Muscle of leg (tissue), 11 donors: ENCODE data around the gene EGFR. TPM values are rescaled to one million over a fixed set of nuclear protein-coding genes. Genes with fewer than 3 reads are reported as not detected.

Experiments
- DNase-seq: peaks from one replicate; pipeline ENCODE4 v3.0.0; 2013
- H3K27ac ChIP-seq: one replicate; pipeline ENCODE4 v1.5.1; 2013; ENCODE audit warnings: mild to moderate bottlenecking, low read length, control low read depth
- H3K27me3 ChIP-seq: one replicate; pipeline ENCODE4 v1.6.1; 2013; ENCODE audit warnings: low read length; ENCODE audit not compliant: control insufficient read depth, insufficient read depth
- H3K36me3 ChIP-seq: one replicate; pipeline ENCODE4 v1.6.1; 2013; ENCODE audit warnings: low read length; ENCODE audit not compliant: control insufficient read depth, insufficient read depth
- H3K4me1 ChIP-seq: one replicate; pipeline ENCODE4 v1.6.1; 2013; ENCODE audit warnings: low read length; ENCODE audit not compliant: control insufficient read depth, insufficient read depth
- H3K4me3 ChIP-seq: one replicate; pipeline ENCODE4 v1.5.1; 2013; ENCODE audit warnings: low read length, control low read depth
- H3K9me3 ChIP-seq: replicated peaks from 2 replicates; pipeline ENCODE4 v1.6.1; 2013; ENCODE audit warnings: low read depth, low read length; ENCODE audit not compliant: control insufficient read depth
- WGBS: methylation state at CpG from one replicate; pipeline ENCODE4 v1.1.5; 2013; ENCODE audit warnings: missing lambda C conversion rate; ENCODE audit not compliant: insufficient coverage; 5-methylcytosine and 5-hydroxymethylcytosine counted together
- polyA plus RNA-seq, 8 donors: library from polyadenylated mRNA; unstranded; fragments of 120-200 nt; gene quantifications; one replicate each; pipeline versions ENCODE4 v1.2.1 to v1.2.3, GENCODE V29; 2013; ENCODE audit warnings: inconsistent platforms in 1 of 8, low replicate concordance in 1 of 8; ENCODE audit not compliant: insufficient read length in 8 of 8, insufficient read depth in 1 of 8
- total RNA-seq: library from RNA; stranded (reverse); fragments of 120-200 nt; gene quantifications from one replicate; pipeline ENCODE4 v1.2.4, GENCODE V29; 2013

Gene EGFR
- total and polyA plus RNA-seq, 9 donors, result 18.6 to 42.8 (median 25.5) TPM

- Histone ChIP-seq H3K27ac (no peak overlapping the region), H3K27me3 (peaks cover 2% of the 10 kb centered on the region), H3K4me3 (no peak overlapping the region), H3K9me3 (no peaks in the 10 kb centered on the region), H3K4me1 (peaks cover 58% of the 10 kb centered on the region), H3K36me3 (peaks cover 2% of the 10 kb centered on the region)
- WGBS, result 95% methylated on average over 11 of the region's 14 CpGs
- no peak for DNase-seq
Measured at GRCh38 chr7:55067748-55068147, 48.9 kb downstream of the EGFR start.

GRCh38 chr7:55069271-55069792 lies 50.5 kb downstream of the EGFR start:
- no peaks in the 10 kb centered on the region for H3K9me3 ChIP-seq
- DNase-seq, result no peak
- peaks cover 2% of the 10 kb centered on the region for H3K27me3 ChIP-seq
- H3K27ac ChIP-seq, result no peak overlapping the region
- H3K4me1 ChIP-seq, result peaks cover 64% of the 10 kb centered on the region
- no peak overlapping the region for H3K4me3 ChIP-seq
- 51% methylated on average over 4 of the region's 5 CpGs for WGBS
- H3K36me3 ChIP-seq, result peaks cover 2% of the 10 kb centered on the region

- DNase-seq, result no peak
- 90% methylated on average over 2 of the region's 9 CpGs for WGBS
- Histone ChIP-seq H3K36me3 (peaks cover 2% of the 10 kb centered on the region), H3K4me3 (no peak overlapping the region), H3K9me3 (no peaks in the 10 kb centered on the region), H3K27me3 (peaks cover 2% of the 10 kb centered on the region), H3K27ac (peak overlapping the region; percentile 92), H3K4me1 (peaks cover 63% of the 10 kb centered on the region)
Measured at GRCh38 chr7:55070271-55070743, 51.5 kb downstream of the EGFR start.

GRCh38 chr7:55070854-55071253 lies 52.0 kb downstream of the EGFR start:
- peaks cover 1% of the 10 kb centered on the region for H3K27me3 ChIP-seq
- no CpG with 5 or more reads among the region's 8 CpGs for WGBS
- H3K9me3 ChIP-seq, result no peaks in the 10 kb centered on the region
- peak overlapping the region; percentile 92 for H3K27ac ChIP-seq
- peaks cover 64% of the 10 kb centered on the region for H3K4me1 ChIP-seq
- peaks cover 2% of the 10 kb centered on the region for H3K36me3 ChIP-seq
- H3K4me3 ChIP-seq, result no peak overlapping the region
- peak; percentile 75 for DNase-seq

- WGBS, result no CpG with 5 or more reads among the region's 7 CpGs
- H3K9me3 ChIP-seq, result no peaks in the 10 kb centered on the region
- DNase-seq, result peak; percentile 91
Measured at GRCh38 chr7:55071411-55072175, 52.8 kb downstream of the EGFR start.

GRCh38 chr7:55072251-55072650 lies 53.4 kb downstream of the EGFR start:
- H3K4me3 ChIP-seq, result no peak overlapping the region
- no peaks in the 10 kb centered on the region for H3K27me3 ChIP-seq
- H3K27ac ChIP-seq, result peak overlapping the region; percentile 92
- no peaks in the 10 kb centered on the region for H3K9me3 ChIP-seq
- H3K4me1 ChIP-seq, result peaks cover 52% of the 10 kb centered on the region
- peak; percentile 68 for DNase-seq
- 27% methylated on average over 3 of the region's 4 CpGs for WGBS
- H3K36me3 ChIP-seq, result peaks cover 2% of the 10 kb centered on the region

More at GRCh38 chr7:55071411-55072175, 52.8 kb downstream of the EGFR start:
- peak overlapping the region; percentile 92 for H3K27ac ChIP-seq
- H3K36me3 ChIP-seq, result peaks cover 2% of the 10 kb centered on the region
- no peak overlapping the region for H3K4me3 ChIP-seq
- no peaks in the 10 kb centered on the region for H3K27me3 ChIP-seq
- peaks cover 58% of the 10 kb centered on the region for H3K4me1 ChIP-seq

GRCh38 chr7:55073051-55073511 lies 54.3 kb downstream of the EGFR start:
- no peaks in the 10 kb centered on the region for H3K9me3 ChIP-seq
- H3K27me3 ChIP-seq, result no peaks in the 10 kb centered on the region
- H3K4me3 ChIP-seq, result no peak overlapping the region
- DNase-seq, result no peak
- peak overlapping the region; percentile 92 for H3K27ac ChIP-seq
- no CpG with 5 or more reads among the region's 4 CpGs for WGBS
- peaks cover 2% of the 10 kb centered on the region for H3K36me3 ChIP-seq
- H3K4me1 ChIP-seq, result peaks cover 59% of the 10 kb centered on the region

GRCh38 chr7:55073976-55074528 lies 55.2 kb downstream of the EGFR start:
- WGBS, result 31% methylated on average over 10 of the region's 13 CpGs
- Histone ChIP-seq H3K27me3 (no peaks in the 10 kb centered on the region), H3K9me3 (no peaks in the 10 kb centered on the region), H3K36me3 (peaks cover 2% of the 10 kb centered on the region), H3K27ac (peak overlapping the region; percentile 92), H3K4me1 (peaks cover 68% of the 10 kb centered on the region), H3K4me3 (no peak overlapping the region)
- DNase-seq, result peak; percentile 90

GRCh38 chr7:55075464-55076021 lies 56.7 kb downstream of the EGFR start:
- WGBS, result 42% methylated on average over 2 of the region's 5 CpGs
- peak; percentile 93 for DNase-seq
- Histone ChIP-seq H3K9me3 (no peaks in the 10 kb centered on the region), H3K27ac (peak overlapping the region; percentile 92), H3K27me3 (no peaks in the 10 kb centered on the region), H3K4me3 (no peak overlapping the region), H3K36me3 (no peaks in the 10 kb centered on the region), H3K4me1 (peaks cover 59% of the 10 kb centered on the region)
